ENCODE results near the gene MARK4. TPM values are rescaled to one million over a fixed set of nuclear protein-coding genes. Genes with fewer than 3 reads are reported as not detected.
"Not testable (repeated sequence)": the region's sequence is repeated elsewhere in the genome, so short reads cannot be mapped to it uniquely, and the experiment has no call there.

MARK4 gene
- total RNA-seq, 1 experiment from 2014 or later: 58.5 TPM

- CTCF ChIA-PET: interaction anchor here (1.5 kb wide), 1 partner anchor 26 kb away, joined by 4 read pairs; no protein-coding TSS in a partner anchor
Observed at GRCh38 chr19:45222724-45223123, 28.3 kb upstream of the MARK4 start.

GRCh38 chr19:45223879-45224278, 27.2 kb upstream of the MARK4 start:
- peaks cover 40% of the 10 kb centered on the region for H3K27me3 Mint-ChIP-seq (ENCODE audit: low read depth)
- ChIA-PET CTCF (interaction anchor here (1.5 kb wide), 1 partner anchor 25 kb away, joined by 4 read pairs; no protein-coding TSS in a partner anchor), POLR2A (interaction anchor here (0.7 kb wide), 1 partner anchor 150 kb away, joined by 3 read pairs; no protein-coding TSS in a partner anchor)
- H3K4me3 Mint-ChIP-seq: no peak overlapping the region
- DNase-seq (ENCODE audit: low spot score): no peak
- TF ChIP-seq GTF2I (CRISPR knock-in tag; conservative IDR thresholded peaks at IDR 0.05) (peak; percentile 48; the same call in 1 of the 2 replicates), SMAD3 (CRISPR knock-in tag; IDR thresholded peaks at IDR 0.05; ENCODE audit: borderline replicate concordance) (no peak)
- H3K9me3 Mint-ChIP-seq: no peaks in the 10 kb centered on the region
- H3K36me3 Mint-ChIP-seq: no peaks in the 10 kb centered on the region
- no peak overlapping the region for H3K27ac Mint-ChIP-seq
- no peak for ATAC-seq
- H3K4me1 Mint-ChIP-seq: 0 out of 2 replicates have a peak, but pooled peaks cover 3% of the 10 kb centered on the region

More at GRCh38 chr19:45222724-45223123, 28.3 kb upstream of the MARK4 start:
- ATAC-seq (no peak), DNase-seq (ENCODE audit: low spot score) (no peak)
- H3K4me3 Mint-ChIP-seq: no peak overlapping the region
- H3K9me3 Mint-ChIP-seq: no peaks in the 10 kb centered on the region
- no peak overlapping the region; the same call in 1 of the 2 replicates for H3K27ac Mint-ChIP-seq
- no peaks in the 10 kb centered on the region for H3K36me3 Mint-ChIP-seq
- POLR2A ChIA-PET: no interaction called here
- peaks cover 49% of the 10 kb centered on the region for H3K27me3 Mint-ChIP-seq (ENCODE audit: low read depth)
- peaks cover 6% of the 10 kb centered on the region for H3K4me1 Mint-ChIP-seq
- TF ChIP-seq ZNF121 (CRISPR knock-in tag; IDR thresholded peaks at IDR 0.05) (0 out of 2 replicates have a peak, but pooled peaks have one; percentile 28), TP53 (CRISPR knock-in tag; IDR thresholded peaks at IDR 0.05) (no peak), EMX1 (CRISPR knock-in tag; IDR thresholded peaks at IDR 0.05) (no peak), TEAD1 (CRISPR knock-in tag; IDR thresholded peaks at IDR 0.05) (no peak), NFE2L1 (CRISPR knock-in tag; IDR thresholded peaks at IDR 0.05) (no peak), E2F5 (CRISPR knock-in tag; IDR thresholded peaks at IDR 0.05) (no peak), GTF2I (CRISPR knock-in tag; conservative IDR thresholded peaks at IDR 0.05) (no peak)

- no peak overlapping the region for H3K4me3 Mint-ChIP-seq
- H3K4me1 Mint-ChIP-seq: 0 out of 2 replicates have a peak, but pooled peaks cover 3% of the 10 kb centered on the region
- no peak overlapping the region for H3K27ac Mint-ChIP-seq
- no peaks in the 10 kb centered on the region for H3K36me3 Mint-ChIP-seq
- TF ChIP-seq ATF2 (CRISPR knock-in tag; IDR thresholded peaks at IDR 0.05; ENCODE audit: borderline replicate concordance, low read depth) (no peak), MYBL2 (CRISPR knock-in tag; IDR thresholded peaks at IDR 0.05) (no peak), MLX (CRISPR knock-in tag; IDR thresholded peaks at IDR 0.05) (no peak), ZNF317 (CRISPR knock-in tag; IDR thresholded peaks at IDR 0.05; ENCODE audit: borderline replicate concordance, low read depth) (no peak), OVOL2 (CRISPR knock-in tag; IDR thresholded peaks at IDR 0.05; ENCODE audit: borderline replicate concordance) (no peak), CBFB (CRISPR knock-in tag; IDR thresholded peaks at IDR 0.05; ENCODE audit: low read depth) (no peak), FOXP1 (CRISPR knock-in tag; IDR thresholded peaks at IDR 0.05; ENCODE audit: borderline replicate concordance) (no peak)
- H3K9me3 Mint-ChIP-seq: no peaks in the 10 kb centered on the region
- CTCF ChIA-PET: no interaction called here
- ATAC-seq (no peak), DNase-seq (ENCODE audit: low spot score) (no peak)
- POLR2A ChIA-PET: no interaction called here
- peaks cover 35% of the 10 kb centered on the region for H3K27me3 Mint-ChIP-seq (ENCODE audit: low read depth)
Observed at GRCh38 chr19:45224645-45225044, 26.4 kb upstream of the MARK4 start.

- peaks cover 55% of the 10 kb centered on the region for H3K27me3 Mint-ChIP-seq (ENCODE audit: low read depth)
Observed at GRCh38 chr19:45229056-45229455, 22.0 kb upstream of the MARK4 start.

More at GRCh38 chr19:45229056-45229455, 22.0 kb upstream of the MARK4 start:
- H3K36me3 Mint-ChIP-seq; H3K27ac Mint-ChIP-seq; H3K4me3 Mint-ChIP-seq; H3K9me3 Mint-ChIP-seq; ATAC-seq; DNase-seq (ENCODE audit: low spot score); POLR2A ChIA-PET; H3K4me1 Mint-ChIP-seq: not testable (repeated sequence)
- CTCF ChIA-PET: interaction anchor here (1.2 kb wide), 1 partner anchor 42 kb away, joined by 3 read pairs; no protein-coding TSS in a partner anchor
- peak; percentile 94 for TF ChIP-seq HMGA2 (CRISPR knock-in tag; IDR thresholded peaks at IDR 0.05)
